SU-DHL-6 (cell line): ENCODE measurements around the gene GCH1.
A peak's percentile ranks its signal among the peaks of the same experiment; 100 is the strongest.
"Not testable (repeated sequence)": the region's sequence is repeated elsewhere in the genome, so short reads cannot be mapped to it uniquely, and the experiment has no call there.

Source experiments
- H2AFZ ChIP-seq: fragments of 200-600 bp; sonication (generic); 2 replicates; pipeline ENCODE4 v1.6.1; 2014; ENCODE audit warnings: low read depth, mild to moderate bottlenecking, moderate library complexity, mixed read lengths, antibody characterized with exemption, low read length; ENCODE audit not compliant: severe bottlenecking
- H3F3A ChIP-seq: fragments of 200-600 bp; shearing (Covaris generic); 2 replicates; pipeline ENCODE4 v1.6.0; 2016; ENCODE audit warnings: antibody characterized with exemption, mild to moderate bottlenecking; ENCODE audit not compliant: insufficient read depth
- H3K27ac ChIP-seq: fragments of 200-600 bp; sonication (generic); 2 replicates; pipeline ENCODE4 v1.5.1; 2016; ENCODE audit warnings: low read depth, mild to moderate bottlenecking, low read length, moderate library complexity, mixed read lengths
- H3K27me3 ChIP-seq: fragments of 200-600 bp; sonication (generic), shearing (Covaris generic); 2 replicates; pipeline ENCODE4 v1.6.0; 2014; ENCODE audit warnings: mild to moderate bottlenecking, low read length
- H3K36me3 ChIP-seq: fragments of 200-600 bp; sonication (generic); 2 replicates; pipeline ENCODE4 v1.6.1; 2014; ENCODE audit warnings: mild to moderate bottlenecking, low read length, mixed read lengths
- H3K4me2 ChIP-seq: fragments of 300-600, 200-600 bp; shearing (Covaris generic), sonication (generic); 2 replicates; pipeline ENCODE4 v1.6.0; 2014; ENCODE audit warnings: low read length, low read depth, mild to moderate bottlenecking; ENCODE audit not compliant: poor library complexity, severe bottlenecking
- H3K4me3 ChIP-seq: fragments of 200-600 bp; sonication (generic); 2 replicates; pipeline ENCODE4 v1.5.1; 2014; ENCODE audit warnings: antibody characterized with exemption, low read length, mild to moderate bottlenecking, mixed read lengths; ENCODE audit not compliant: insufficient read depth, poor library complexity, severe bottlenecking
- H3K79me2 ChIP-seq: fragments of 200-600 bp; sonication (generic); 2 replicates; pipeline ENCODE4 v1.6.1; 2014; ENCODE audit warnings: mild to moderate bottlenecking, low read length, moderate library complexity; ENCODE audit not compliant: insufficient read depth
- H3K9ac ChIP-seq: fragments of 200-600 bp; sonication (generic); 2 replicates; pipeline ENCODE4 v1.7.0; 2014; ENCODE audit warnings: mild to moderate bottlenecking, low read length
- H3K9me2 ChIP-seq: fragments of 200-600 bp; sonication (generic); replicated peaks from 2 replicates; pipeline ENCODE4 v1.6.1; 2014; ENCODE audit warnings: low read length; ENCODE audit not compliant: insufficient read depth
- H3K9me3 ChIP-seq: fragments of 200-600 bp; sonication (generic); 2 replicates; pipeline ENCODE4 v1.6.1; 2014; ENCODE audit warnings: low read length, mixed read lengths; ENCODE audit not compliant: insufficient read depth
- H4K20me1 ChIP-seq: fragments of 200-600 bp; sonication (generic); 2 replicates; pipeline ENCODE4 v1.6.1; 2014; ENCODE audit warnings: low read depth, mild to moderate bottlenecking, antibody characterized with exemption, low read length, moderate library complexity, mixed read lengths
- CTCF ChIP-seq: fragments of 200-600 bp; sonication (generic); IDR thresholded peaks from one replicate; pipeline ENCODE4 v1.5.1; 2017; ENCODE audit warnings: antibody characterized with exemption, mild to moderate bottlenecking, low read length, moderate library complexity; ENCODE audit not compliant: insufficient read depth, poor library complexity, severe bottlenecking
- EZH2phosphoT487 ChIP-seq: fragments of 200-600 bp; sonication (generic), shearing (Covaris generic); conservative IDR thresholded peaks from 2 replicates; pipeline ENCODE4 v1.6.1; 2018; ENCODE audit warnings: mild to moderate bottlenecking, antibody characterized with exemption, low read length, moderate library complexity, mixed read lengths

Gene GCH1

GRCh38 chr14:54881235-54881760, 21.3 kb downstream of the GCH1 start:
- peak overlapping the region; percentile 49 for H3K9ac ChIP-seq
- H3K79me2 ChIP-seq, result no peaks in the 10 kb centered on the region
- H3K27ac ChIP-seq, result peak overlapping the region; percentile 61
- H3K4me3 ChIP-seq, result peak overlapping the region; percentile 59
- peak overlapping the region; percentile 32 for H2AFZ ChIP-seq
- H3F3A ChIP-seq, result 0 out of 2 replicates have a peak, but pooled peaks cover 2% of the 10 kb centered on the region
- TF ChIP-seq EZH2phosphoT487 (no peak), CTCF (no peak)
- no peaks in the 10 kb centered on the region for H3K36me3 ChIP-seq
- H3K4me2 ChIP-seq, result peak overlapping the region; percentile 94
- H3K27me3 ChIP-seq, result no peaks in the 10 kb centered on the region
- H4K20me1 ChIP-seq, result no peaks in the 10 kb centered on the region
- H3K9me3 ChIP-seq, result no peaks in the 10 kb centered on the region
- H3K9me2 ChIP-seq, result no peaks in the 10 kb centered on the region

GRCh38 chr14:54877703-54878021, 25.0 kb downstream of the GCH1 start:
- H4K20me1 ChIP-seq, result no peaks in the 10 kb centered on the region
- H3K9ac ChIP-seq, result no peak overlapping the region
- H3K27ac ChIP-seq, result no peak overlapping the region
- H3K36me3 ChIP-seq, result no peaks in the 10 kb centered on the region
- no peaks in the 10 kb centered on the region for H3K9me3 ChIP-seq
- TF ChIP-seq CTCF (no peak), EZH2phosphoT487 (no peak)
- H3K4me3 ChIP-seq, result no peak overlapping the region
- no peaks in the 10 kb centered on the region for H3K9me2 ChIP-seq
- H3K27me3 ChIP-seq, result no peaks in the 10 kb centered on the region
- no peak overlapping the region for H2AFZ ChIP-seq
- H3K4me2 ChIP-seq, result no peak overlapping the region
- 0 out of 2 replicates have a peak, but pooled peaks cover 2% of the 10 kb centered on the region for H3F3A ChIP-seq
- no peaks in the 10 kb centered on the region for H3K79me2 ChIP-seq

GRCh38 chr14:54877015-54877702, 25.5 kb downstream of the GCH1 start:
- H4K20me1 ChIP-seq, result no peaks in the 10 kb centered on the region
- TF ChIP-seq CTCF (no peak), EZH2phosphoT487 (no peak)
- no peaks in the 10 kb centered on the region for H3K27me3 ChIP-seq
- H3K4me3 ChIP-seq, result no peak overlapping the region
- H3K36me3 ChIP-seq, result no peaks in the 10 kb centered on the region
- H3K9me2 ChIP-seq, result no peaks in the 10 kb centered on the region
- H3K27ac ChIP-seq, result no peak overlapping the region
- H3K9ac ChIP-seq, result no peak overlapping the region
- 0 out of 2 replicates have a peak, but pooled peaks cover 2% of the 10 kb centered on the region for H3F3A ChIP-seq
- H3K79me2 ChIP-seq, result no peaks in the 10 kb centered on the region
- H3K4me2 ChIP-seq, result no peak overlapping the region
- H2AFZ ChIP-seq, result no peak overlapping the region
- no peaks in the 10 kb centered on the region for H3K9me3 ChIP-seq

- not testable (repeated sequence) for H3K36me3 ChIP-seq, H3K9me3 ChIP-seq, H3K4me3 ChIP-seq, H3K9me2 ChIP-seq, H3K27me3 ChIP-seq, H3F3A ChIP-seq, H4K20me1 ChIP-seq, H2AFZ ChIP-seq, H3K27ac ChIP-seq, H3K9ac ChIP-seq, H3K4me2 ChIP-seq, H3K79me2 ChIP-seq
These were observed 27.0 kb downstream of the GCH1 start for GRCh38 chr14:54875648-54876047.

GRCh38 chr14:54870154-54871090, 32.2 kb downstream of the GCH1 start:
- H3K4me2 ChIP-seq, H3K9me2 ChIP-seq, H3K4me3 ChIP-seq, H2AFZ ChIP-seq, H3K9me3 ChIP-seq, H3K9ac ChIP-seq, H3F3A ChIP-seq, H3K79me2 ChIP-seq, H4K20me1 ChIP-seq, H3K27ac ChIP-seq, H3K36me3 ChIP-seq, H3K27me3 ChIP-seq: not testable (repeated sequence)
